PFSK-1 (cell line): Measurements from ENCODE around the gene SUDS3.

Experiments used
- POLR2AphosphoS5 ChIP-seq: IDR thresholded peaks from 2 replicates; pipeline ENCODE4 v1.6.1; 2012; ENCODE audit warnings: low read depth, mild to moderate bottlenecking, control low read depth, low read length, moderate library complexity
- SIN3A ChIP-seq: IDR thresholded peaks from 2 replicates; pipeline ENCODE4 v1.6.1; 2012; ENCODE audit warnings: mild to moderate bottlenecking, low read length, moderate library complexity, borderline replicate concordance; ENCODE audit not compliant: insufficient read depth
- TAF1 ChIP-seq: IDR thresholded peaks from 2 replicates; pipeline ENCODE4 v1.6.1; 2012; ENCODE audit warnings: low read length, control low read depth, borderline replicate concordance; ENCODE audit not compliant: insufficient read depth

DNA sequence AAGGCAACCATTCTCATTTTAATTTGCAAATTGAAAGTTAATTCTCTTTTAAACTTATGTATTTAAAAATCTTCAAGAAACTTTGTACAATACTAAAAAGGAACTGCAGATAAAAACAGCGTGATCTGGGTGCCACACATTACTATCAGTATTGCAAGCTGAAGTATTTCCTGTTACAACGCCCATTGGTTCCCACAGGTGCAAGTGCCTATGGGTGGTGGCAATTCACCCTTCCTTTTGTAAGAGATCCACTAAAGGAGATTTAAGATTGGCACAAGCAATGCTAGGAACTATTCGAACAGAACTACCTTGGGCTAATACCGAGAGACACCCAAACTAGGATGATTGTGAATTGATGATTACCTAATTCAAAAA, 16.8 kb upstream of the SUDS3 start:
- TF ChIP-seq SIN3A (no peak), TAF1 (no peak), POLR2AphosphoS5 (no peak)
